ENCODE measurements around the gene EPHA7.

- TF ChIP-seq ZNF274 (IDR thresholded peaks at IDR 0.05; ENCODE audit: low read length) (no peak), ZNF274 (tag by site-specific recombination; IDR thresholded peaks at IDR 0.05; ENCODE audit: borderline replicate concordance) (no peak), MYNN (tag by site-specific recombination; IDR thresholded peaks at IDR 0.05; ENCODE audit: borderline replicate concordance) (no peak), ZNF138 (tag by site-specific recombination; IDR thresholded peaks at IDR 0.05; ENCODE audit: borderline replicate concordance) (no peak), SCRT1 (tag by site-specific recombination; IDR thresholded peaks at IDR 0.05; ENCODE audit: borderline replicate concordance) (0 out of 2 replicates have a peak, but pooled peaks have one; percentile 11), ZBTB6 (tag by site-specific recombination; IDR thresholded peaks at IDR 0.05) (no peak)
- TF ChIP-seq, protein P1, sequence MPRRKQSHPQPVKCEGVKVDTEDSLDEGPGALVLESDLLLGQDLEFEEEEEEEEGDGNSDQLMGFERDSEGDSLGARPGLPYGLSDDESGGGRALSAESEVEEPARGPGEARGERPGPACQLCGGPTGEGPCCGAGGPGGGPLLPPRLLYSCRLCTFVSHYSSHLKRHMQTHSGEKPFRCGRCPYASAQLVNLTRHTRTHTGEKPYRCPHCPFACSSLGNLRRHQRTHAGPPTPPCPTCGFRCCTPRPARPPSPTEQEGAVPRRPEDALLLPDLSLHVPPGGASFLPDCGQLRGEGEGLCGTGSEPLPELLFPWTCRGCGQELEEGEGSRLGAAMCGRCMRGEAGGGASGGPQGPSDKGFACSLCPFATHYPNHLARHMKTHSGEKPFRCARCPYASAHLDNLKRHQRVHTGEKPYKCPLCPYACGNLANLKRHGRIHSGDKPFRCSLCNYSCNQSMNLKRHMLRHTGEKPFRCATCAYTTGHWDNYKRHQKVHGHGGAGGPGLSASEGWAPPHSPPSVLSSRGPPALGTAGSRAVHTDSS (tag by site-specific recombination; IDR thresholded peaks at IDR 0.05), result no peak
- TF ChIP-seq, protein P2, sequence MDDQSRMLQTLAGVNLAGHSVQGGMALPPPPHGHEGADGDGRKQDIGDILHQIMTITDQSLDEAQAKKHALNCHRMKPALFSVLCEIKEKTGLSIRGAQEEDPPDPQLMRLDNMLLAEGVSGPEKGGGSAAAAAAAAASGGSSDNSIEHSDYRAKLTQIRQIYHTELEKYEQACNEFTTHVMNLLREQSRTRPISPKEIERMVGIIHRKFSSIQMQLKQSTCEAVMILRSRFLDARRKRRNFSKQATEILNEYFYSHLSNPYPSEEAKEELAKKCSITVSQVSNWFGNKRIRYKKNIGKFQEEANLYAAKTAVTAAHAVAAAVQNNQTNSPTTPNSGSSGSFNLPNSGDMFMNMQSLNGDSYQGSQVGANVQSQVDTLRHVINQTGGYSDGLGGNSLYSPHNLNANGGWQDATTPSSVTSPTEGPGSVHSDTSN (CRISPR knock-in tag; IDR thresholded peaks at IDR 0.05), result no peak
These were observed 176.1 kb downstream of the EPHA7 start for GRCh38 chr6:93243231-93243778.
